Effector memory CD4-positive, alpha-beta T cell (primary cell): ENCODE measurements around the gene RANBP6.
A peak's percentile ranks its signal among the peaks of the same experiment; 100 is the strongest.
"Not testable (repeated sequence)": the region's sequence is repeated elsewhere in the genome, so short reads cannot be mapped to it uniquely, and the experiment has no call there.

Source experiments
- DNase-seq, 3 donors: peaks; one replicate each; pipeline ENCODE4 v3.0.0-alpha.2; 2020
- H3K27ac ChIP-seq: 2 replicates; pipeline ENCODE4 v1.7.0; 2013; ENCODE audit warnings: mild to moderate bottlenecking, low read length, moderate library complexity; ENCODE audit not compliant: insufficient read depth, poor library complexity, severe bottlenecking
- H3K27me3 ChIP-seq: replicated peaks from 2 replicates; pipeline ENCODE4 v1.7.0; 2013; ENCODE audit warnings: mild to moderate bottlenecking, low read length; ENCODE audit not compliant: insufficient read depth, control insufficient read depth, poor library complexity, severe bottlenecking
- H3K36me3 ChIP-seq: 2 replicates; pipeline ENCODE4 v1.7.0; 2013; ENCODE audit warnings: mild to moderate bottlenecking, low read length, moderate library complexity; ENCODE audit not compliant: control insufficient read depth, insufficient read depth
- H3K4me1 ChIP-seq: 2 replicates; pipeline ENCODE4 v1.7.0; 2013; ENCODE audit warnings: low read length, mild to moderate bottlenecking; ENCODE audit not compliant: control insufficient read depth, insufficient read depth, poor library complexity, severe bottlenecking
- H3K4me3 ChIP-seq: 2 replicates; pipeline ENCODE4 v1.7.0; 2013; ENCODE audit warnings: low read length, low read depth, mild to moderate bottlenecking; ENCODE audit not compliant: insufficient read depth, poor library complexity, severe bottlenecking
- H3K9me3 ChIP-seq: 2 replicates; pipeline ENCODE4 v1.7.0; 2013; ENCODE audit warnings: mild to moderate bottlenecking, low read length, moderate library complexity; ENCODE audit not compliant: control insufficient read depth
- total RNA-seq, 3 donors: gene quantifications; one replicate each; lab custom pipeline; 2026; lab: John Stamatoyannopoulos, UW

RANBP6 gene
- total RNA-seq = 61.5 to 125 (median 98.2) reads per million in 3 donors

GRCh38 chr9:6015278-6016157 lies at the start of gene RANBP6:
RANBP6 (minus strand) TSS chr9:6015624; CDS start chr9:6015607, 17 bp downstream.
- DNase-seq = peak; percentile 77 to 82 (median 81)
- Histone ChIP-seq H3K9me3 (no peaks in the 10 kb centered on the region), H3K4me3 (peak within 1 kb of the TSS; percentile 81), H3K4me1 (peaks cover 6% of the 10 kb centered on the region), H3K36me3 (peaks cover 7% of the 10 kb centered on the region), H3K27ac (peak within 1 kb of the TSS; percentile 78), H3K27me3 (no peaks in the 10 kb centered on the region)

GRCh38 chr9:6063146-6063545 lies 47.7 kb upstream of the RANBP6 start:
- not testable (repeated sequence) for H3K27me3 ChIP-seq, H3K4me3 ChIP-seq, H3K27ac ChIP-seq, H3K4me1 ChIP-seq, H3K9me3 ChIP-seq, H3K36me3 ChIP-seq, DNase-seq

- Histone ChIP-seq H3K36me3 (no peaks in the 10 kb centered on the region), H3K9me3 (no peaks in the 10 kb centered on the region), H3K27ac (no peak overlapping the region), H3K27me3 (no peaks in the 10 kb centered on the region), H3K4me1 (no peaks in the 10 kb centered on the region), H3K4me3 (no peak overlapping the region)
- no peak for DNase-seq
Observed at GRCh38 chr9:6055666-6056065, 40.2 kb upstream of the RANBP6 start.

GRCh38 chr9:6055216-6055615 lies 39.8 kb upstream of the RANBP6 start:
- peak in 1 of 3 donors; percentile 17 for DNase-seq
- Histone ChIP-seq H3K4me1 (no peaks in the 10 kb centered on the region), H3K4me3 (no peak overlapping the region), H3K36me3 (no peaks in the 10 kb centered on the region), H3K27ac (no peak overlapping the region), H3K9me3 (no peaks in the 10 kb centered on the region), H3K27me3 (no peaks in the 10 kb centered on the region)

- DNase-seq = peak; percentile 14 to 18 (median 17)
- H3K27ac ChIP-seq = no peak overlapping the region
- no peak overlapping the region for H3K4me3 ChIP-seq
- no peaks in the 10 kb centered on the region for H3K36me3 ChIP-seq
- no peaks in the 10 kb centered on the region for H3K27me3 ChIP-seq
- H3K9me3 ChIP-seq = no peaks in the 10 kb centered on the region
- H3K4me1 ChIP-seq = no peaks in the 10 kb centered on the region
Observed at GRCh38 chr9:6054280-6055099, 39.1 kb upstream of the RANBP6 start.

- Histone ChIP-seq H3K4me1 (no peaks in the 10 kb centered on the region), H3K36me3 (no peaks in the 10 kb centered on the region)
- DNase-seq = no peak
Observed at GRCh38 chr9:6052293-6052919, 37.0 kb upstream of the RANBP6 start.

GRCh38 chr9:6051511-6051950 lies 36.1 kb upstream of the RANBP6 start:
- no peak overlapping the region for H3K4me3 ChIP-seq

More at GRCh38 chr9:6052293-6052919, 37.0 kb upstream of the RANBP6 start:
- Histone ChIP-seq H3K27me3 (no peaks in the 10 kb centered on the region), H3K9me3 (no peaks in the 10 kb centered on the region), H3K4me3 (no peak overlapping the region), H3K27ac (no peak overlapping the region)

GRCh38 chr9:6049798-6050197 lies 34.4 kb upstream of the RANBP6 start:
- Histone ChIP-seq H3K27ac (no peak overlapping the region), H3K4me3 (no peak overlapping the region), H3K4me1 (no peaks in the 10 kb centered on the region), H3K27me3 (no peaks in the 10 kb centered on the region), H3K9me3 (no peaks in the 10 kb centered on the region), H3K36me3 (no peaks in the 10 kb centered on the region)
- DNase-seq = no peak

More at GRCh38 chr9:6051511-6051950, 36.1 kb upstream of the RANBP6 start:
- no peak for DNase-seq
- Histone ChIP-seq H3K4me1 (no peaks in the 10 kb centered on the region), H3K36me3 (no peaks in the 10 kb centered on the region), H3K27me3 (no peaks in the 10 kb centered on the region), H3K9me3 (no peaks in the 10 kb centered on the region), H3K27ac (no peak overlapping the region)

GRCh38 chr9:6048039-6048438 lies 32.6 kb upstream of the RANBP6 start:
- no peaks in the 10 kb centered on the region for H3K36me3 ChIP-seq
- no peaks in the 10 kb centered on the region for H3K9me3 ChIP-seq
- H3K4me3 ChIP-seq = no peak overlapping the region
- DNase-seq = no peak
- no peak overlapping the region for H3K27ac ChIP-seq
- H3K27me3 ChIP-seq = no peaks in the 10 kb centered on the region
- no peaks in the 10 kb centered on the region for H3K4me1 ChIP-seq
